ENCODE measurements around the gene KRT2.

- TF ChIP-seq CTCF (IDR thresholded peaks at IDR 0.05) (no peak), ZNF138 (CRISPR knock-in tag; conservative IDR thresholded peaks at IDR 0.05) (no peak), CREM (CRISPR knock-in tag; IDR thresholded peaks at IDR 0.05) (no peak), ZNF121 (CRISPR knock-in tag; IDR thresholded peaks at IDR 0.05) (no peak), NR2C2 (CRISPR knock-in tag; IDR thresholded peaks at IDR 0.05) (no peak), CBFB (CRISPR knock-in tag; IDR thresholded peaks at IDR 0.05; ENCODE audit: low read depth) (no peak), MYBL2 (CRISPR knock-in tag; IDR thresholded peaks at IDR 0.05) (no peak), NFE2L1 (CRISPR knock-in tag; IDR thresholded peaks at IDR 0.05) (no peak), IRF2 (CRISPR knock-in tag; IDR thresholded peaks at IDR 0.05; ENCODE audit: borderline replicate concordance, low read depth) (no peak), SP1 (CRISPR knock-in tag; conservative IDR thresholded peaks at IDR 0.05) (no peak)
Observed at GRCh38 chr12:52689936-52690335, 37.9 kb upstream of the KRT2 start.
